ENCODE results near the gene BATF. TPM values are rescaled to one million over a fixed set of nuclear protein-coding genes. Genes with fewer than 3 reads are reported as not detected.
A peak's percentile ranks its signal among the peaks of the same experiment; 100 is the strongest.

BATF gene
- polyA plus RNA-seq, 3 donors from 2014 or later = 61.7 to 97.4 (median 95.6) TPM

GRCh38 chr14:75562489-75562888 is 40.2 kb downstream of the BATF start:
- peaks cover 0 to 5% (median 0%) of the 10 kb centered on the region in 3 donors for H3K27me3 Mint-ChIP-seq (ENCODE audit: low read depth in 3 of 3)
- H3K4me3 Mint-ChIP-seq = no peak overlapping the region
- peaks cover 4 to 8% of the 10 kb centered on the region in 2 donors for H3K4me1 Mint-ChIP-seq
- H3K9me3 Mint-ChIP-seq = no peaks in the 10 kb centered on the region
- H3K27ac Mint-ChIP-seq = no peak overlapping the region
- peaks cover 0 to 3% (median 0%) of the 10 kb centered on the region in 3 donors for H3K36me3 Mint-ChIP-seq
- no peak for DNase-seq

- no peaks in the 10 kb centered on the region for H3K9me3 Mint-ChIP-seq
- no peak for DNase-seq
- H3K27ac Mint-ChIP-seq = no peak overlapping the region
- H3K36me3 Mint-ChIP-seq = peaks cover 0 to 4% (median 3%) of the 10 kb centered on the region in 3 donors
- peaks cover 4 to 8% of the 10 kb centered on the region in 2 donors for H3K4me1 Mint-ChIP-seq
- H3K4me3 Mint-ChIP-seq = no peak overlapping the region
- peaks cover 0 to 5% (median 0%) of the 10 kb centered on the region in 3 donors for H3K27me3 Mint-ChIP-seq (ENCODE audit: low read depth in 3 of 3)
Measured at GRCh38 chr14:75563931-75564330, 41.7 kb downstream of the BATF start.

- H3K9me3 Mint-ChIP-seq = no peaks in the 10 kb centered on the region
- peaks cover 0 to 5% (median 0%) of the 10 kb centered on the region in 3 donors for H3K27me3 Mint-ChIP-seq (ENCODE audit: low read depth in 3 of 3)
- peaks cover 4 to 8% of the 10 kb centered on the region in 2 donors for H3K4me1 Mint-ChIP-seq
- H3K27ac Mint-ChIP-seq = no peak overlapping the region
- no peak for DNase-seq
- peaks cover 0 to 9% (median 4%) of the 10 kb centered on the region in 3 donors for H3K36me3 Mint-ChIP-seq
- H3K4me3 Mint-ChIP-seq = no peak overlapping the region
Measured at GRCh38 chr14:75565056-75565455, 42.8 kb downstream of the BATF start.

GRCh38 chr14:75566321-75566720 is 44.1 kb downstream of the BATF start:
- H3K4me3 Mint-ChIP-seq = no peak overlapping the region
- peaks cover 0 to 18% (median 4%) of the 10 kb centered on the region in 3 donors for H3K36me3 Mint-ChIP-seq
- no peaks in the 10 kb centered on the region for H3K4me1 Mint-ChIP-seq
- peak overlapping the region in 1 of 6 donors; percentile 14 for H3K27ac Mint-ChIP-seq
- peaks cover 0 to 3% (median 0%) of the 10 kb centered on the region in 3 donors for H3K27me3 Mint-ChIP-seq (ENCODE audit: low read depth in 3 of 3)
- H3K9me3 Mint-ChIP-seq = no peaks in the 10 kb centered on the region
- DNase-seq = no peak

GRCh38 chr14:75566752-75567151 is 44.5 kb downstream of the BATF start:
- DNase-seq = no peak
- H3K36me3 Mint-ChIP-seq = peaks cover 0 to 18% (median 5%) of the 10 kb centered on the region in 3 donors
- H3K4me3 Mint-ChIP-seq = no peak overlapping the region
- H3K27ac Mint-ChIP-seq = peak overlapping the region in 2 of 6 donors; percentile 8 to 14
- H3K4me1 Mint-ChIP-seq = no peaks in the 10 kb centered on the region
- H3K9me3 Mint-ChIP-seq = no peaks in the 10 kb centered on the region
- H3K27me3 Mint-ChIP-seq (ENCODE audit: low read depth in 3 of 3) = peaks cover 0 to 3% (median 0%) of the 10 kb centered on the region in 3 donors

GRCh38 chr14:75568140-75568539 is 45.9 kb downstream of the BATF start:
- no peaks in the 10 kb centered on the region for H3K4me1 Mint-ChIP-seq
- peaks cover 0 to 25% (median 8%) of the 10 kb centered on the region in 3 donors for H3K36me3 Mint-ChIP-seq
- DNase-seq = no peak
- no peak overlapping the region for H3K27ac Mint-ChIP-seq
- no peaks in the 10 kb centered on the region for H3K9me3 Mint-ChIP-seq
- H3K27me3 Mint-ChIP-seq (ENCODE audit: low read depth in 3 of 3) = peaks cover 0 to 5% (median 0%) of the 10 kb centered on the region in 3 donors
- no peak overlapping the region for H3K4me3 Mint-ChIP-seq

- H3K27me3 Mint-ChIP-seq (ENCODE audit: low read depth in 3 of 3) = peaks cover 0 to 5% (median 0%) of the 10 kb centered on the region in 3 donors
- H3K4me1 Mint-ChIP-seq = no peaks in the 10 kb centered on the region
- no peaks in the 10 kb centered on the region for H3K9me3 Mint-ChIP-seq
- no peak overlapping the region for H3K4me3 Mint-ChIP-seq
- H3K27ac Mint-ChIP-seq = no peak overlapping the region
- no peak for DNase-seq
- peaks cover 0 to 25% (median 13%) of the 10 kb centered on the region in 3 donors for H3K36me3 Mint-ChIP-seq
Measured at GRCh38 chr14:75568791-75569190, 46.5 kb downstream of the BATF start.

GRCh38 chr14:75570797-75571196 is 48.5 kb downstream of the BATF start:
- DNase-seq = no peak
- H3K36me3 Mint-ChIP-seq = peaks cover 0 to 22% (median 15%) of the 10 kb centered on the region in 3 donors
- peaks cover 0 to 2% (median 0%) of the 10 kb centered on the region in 3 donors for H3K27me3 Mint-ChIP-seq (ENCODE audit: low read depth in 3 of 3)
- H3K4me3 Mint-ChIP-seq = no peak overlapping the region
- no peaks in the 10 kb centered on the region for H3K4me1 Mint-ChIP-seq
- H3K9me3 Mint-ChIP-seq = no peaks in the 10 kb centered on the region
- H3K27ac Mint-ChIP-seq = peak overlapping the region in 1 of 6 donors; percentile 13

GRCh38 chr14:75572104-75572503 is 49.8 kb downstream of the BATF start:
- peaks cover 0 to 22% (median 15%) of the 10 kb centered on the region in 3 donors for H3K36me3 Mint-ChIP-seq
- H3K27ac Mint-ChIP-seq = no peak overlapping the region
- no peak overlapping the region for H3K4me3 Mint-ChIP-seq
- H3K27me3 Mint-ChIP-seq (ENCODE audit: low read depth in 3 of 3) = peaks cover 0 to 2% (median 0%) of the 10 kb centered on the region in 3 donors
- H3K4me1 Mint-ChIP-seq = no peaks in the 10 kb centered on the region
- no peak for DNase-seq
- H3K9me3 Mint-ChIP-seq = no peaks in the 10 kb centered on the region

GRCh38 chr14:75577090-75577489 is 54.8 kb downstream of the BATF start:
- Mint-ChIP-seq H3K27ac (peak overlapping the region in 2 of 6 donors; percentile 52 to 77), H3K4me1 (peaks cover 18 to 25% of the 10 kb centered on the region in 2 donors), H3K9me3 (no peaks in the 10 kb centered on the region), H3K36me3 (peaks cover 0 to 7% (median 6%) of the 10 kb centered on the region in 3 donors), H3K27me3 (ENCODE audit: low read depth in 3 of 3) (peaks cover 1 to 2% (median 2%) of the 10 kb centered on the region in 3 donors), H3K4me3 (peak overlapping the region in 4 of 5 donors; percentile 93 to 97 (median 94))
- no peak for DNase-seq

- Mint-ChIP-seq H3K36me3 (peaks cover 0 to 7% (median 0%) of the 10 kb centered on the region in 3 donors), H3K4me3 (peak overlapping the region; percentile 93 to 97 (median 93))
- DNase-seq = peak; percentile 54 to 62 (median 54)
Measured at GRCh38 chr14:75577729-75578101, 55.4 kb downstream of the BATF start.

GRCh38 chr14:75578102-75578785 is 56.0 kb downstream of the BATF start, which contains the start of gene FLVCR2:
Gene FLVCR2, plus strand, starts transcription at chr14:75578620. Its CDS starts 353 bp downstream, at chr14:75578973.
- Mint-ChIP-seq H3K27ac (peak within 1 kb of the TSS; percentile 34 to 78 (median 66)), H3K4me3 (peak within 1 kb of the TSS; percentile 93 to 97 (median 93)), H3K36me3 (peaks cover 0 to 7% (median 0%) of the 10 kb centered on the region in 3 donors), H3K4me1 (peaks cover 18 to 25% of the 10 kb centered on the region in 2 donors), H3K27me3 (ENCODE audit: low read depth in 3 of 3) (peaks cover 0 to 2% (median 1%) of the 10 kb centered on the region in 3 donors), H3K9me3 (no peaks in the 10 kb centered on the region)
- DNase-seq = peak; percentile 28 to 46 (median 41)

More at GRCh38 chr14:75577729-75578101, 55.4 kb downstream of the BATF start:
- H3K27ac Mint-ChIP-seq = peak overlapping the region; percentile 34 to 78 (median 66)
- H3K4me1 Mint-ChIP-seq = peaks cover 18 to 25% of the 10 kb centered on the region in 2 donors
- H3K9me3 Mint-ChIP-seq = no peaks in the 10 kb centered on the region
- H3K27me3 Mint-ChIP-seq (ENCODE audit: low read depth in 3 of 3) = peaks cover 0 to 2% (median 1%) of the 10 kb centered on the region in 3 donors

GRCh38 chr14:75578786-75579337 is 56.6 kb downstream of the BATF start:
- peak overlapping the region; percentile 93 to 97 (median 93) for H3K4me3 Mint-ChIP-seq
- peaks cover 0 to under 1% (median 0%) of the 10 kb centered on the region in 3 donors for H3K36me3 Mint-ChIP-seq
- H3K4me1 Mint-ChIP-seq = peaks cover 18 to 25% of the 10 kb centered on the region in 2 donors
- no peaks in the 10 kb centered on the region for H3K9me3 Mint-ChIP-seq
- no peak overlapping the region for H3K27ac Mint-ChIP-seq
- peaks cover 0 to 2% (median 1%) of the 10 kb centered on the region in 3 donors for H3K27me3 Mint-ChIP-seq (ENCODE audit: low read depth in 3 of 3)
- DNase-seq = no peak

- H3K27me3 Mint-ChIP-seq (ENCODE audit: low read depth in 3 of 3) = peaks cover 0 to 2% (median 1%) of the 10 kb centered on the region in 3 donors
- DNase-seq = no peak
- H3K36me3 Mint-ChIP-seq = no peaks in the 10 kb centered on the region
- H3K4me3 Mint-ChIP-seq = peak overlapping the region; percentile 93 to 97 (median 93)
- peak overlapping the region in 1 of 6 donors; percentile 6 for H3K27ac Mint-ChIP-seq
- no peaks in the 10 kb centered on the region for H3K9me3 Mint-ChIP-seq
- H3K4me1 Mint-ChIP-seq = peaks cover 18 to 25% of the 10 kb centered on the region in 2 donors
Measured at GRCh38 chr14:75579338-75579864, 57.1 kb downstream of the BATF start.
